Measurements from ENCODE around the gene ANKRD13A. TPM values are rescaled to one million over a fixed set of nuclear protein-coding genes. Genes with fewer than 3 reads are reported as not detected.

Gene ANKRD13A
- total RNA-seq, 1 experiment from 2014 or later = 19.9 TPM

GRCh38 chr12:109996483-109996853 is 2.8 kb upstream of the ANKRD13A start:
- Histone ChIP-seq H3K4me3 (replicated peaks in 1 of 2; ENCODE audit: low read depth in 1 of 2, low read length in 2 of 2) (peak overlapping the region; percentile 82 to 85), H3K9me3 (ENCODE audit: control insufficient read depth in 1 of 2, insufficient read depth in 1 of 2, low read depth in 1 of 2, low read length in 2 of 2) (no peaks in the 10 kb centered on the region), H3K27me3 (ENCODE audit: insufficient read depth, low read length) (no peaks in the 10 kb centered on the region), H4K20me1 (ENCODE audit: insufficient read depth) (no peaks in the 10 kb centered on the region), H2AFZ (ENCODE audit: low read depth, low read length, poor library complexity, severe bottlenecking) (peak overlapping the region; percentile 95), H3K4me2 (ENCODE audit: low read length) (peak overlapping the region; percentile 94), H3K9me2 (ENCODE audit: insufficient read depth) (no peaks in the 10 kb centered on the region), H3K9ac (ENCODE audit: low read length) (peak overlapping the region; percentile 66), H3K36me3 (ENCODE audit: control insufficient read depth in 1 of 2, insufficient read depth in 2 of 2, low read length in 2 of 2) (no peaks in the 10 kb centered on the region), H3K27ac (ENCODE audit: low read depth, low read length) (peak overlapping the region; percentile 68), H3K4me1 (ENCODE audit: control insufficient read depth in 1 of 2, insufficient read depth in 2 of 2, low read length in 2 of 2) (peaks cover 21 to 39% of the 10 kb centered on the region in 2 experiments), H3K79me2 (ENCODE audit: insufficient read depth, low read length) (peaks cover 42% of the 10 kb centered on the region)
- DNase-seq (ENCODE audit: low read depth, low spot score) = no peak
- peak; percentile 0; the same call in 1 of the 2 replicates for ATAC-seq
- intact Hi-C loops (cut with micrococcal nuclease) = no loop called here
- CTCF ChIA-PET = no interaction called here
- POLR2A ChIA-PET = no interaction called here
- RAD21 ChIA-PET (ENCODE audit: low non-redundant PET in 1 of 2, low total read pairs in 2 of 2, uncharacterized antibody in 2 of 2, unreplicated experiment in 2 of 2) = no interaction called here
- BruUV-seq (replicated peaks) = no TSS peak
- TF ChIP-seq ZNF274 (IDR thresholded peaks at IDR 0.05; ENCODE audit: low read depth, low read length) = no peak
- TF ChIP-seq MAX (IDR thresholded peaks at IDR 0.05) = no peak; the same call in 1 of the 2 replicates
- no peak for TF ChIP-seq SRF (IDR thresholded peaks at IDR 0.05; ENCODE audit: low read depth)
- TF ChIP-seq JUND (IDR thresholded peaks at IDR 0.05) = no peak
- no peak for TF ChIP-seq ZBTB33 (IDR thresholded peaks at IDR 0.05; ENCODE audit: extremely low read depth, insufficient replicate concordance, low read length)
- no peak for TF ChIP-seq TCF7L2 (IDR thresholded peaks at IDR 0.05; ENCODE audit: borderline replicate concordance, extremely low read depth, insufficient read depth, insufficient read length)
- TF ChIP-seq CBX3 (IDR thresholded peaks at IDR 0.05; ENCODE audit: low read depth) = peak; percentile 45; the same call in 1 of the 2 replicates
- no peak for TF ChIP-seq FOSL1 (IDR thresholded peaks at IDR 0.05; ENCODE audit: low read depth)
- TF ChIP-seq POLR2AphosphoS5 (IDR thresholded peaks at IDR 0.05; ENCODE audit: low read depth, low read length) = no peak
- TF ChIP-seq CEBPB (IDR thresholded peaks at IDR 0.05; ENCODE audit: low read depth) = no peak
- TF ChIP-seq SP1 (IDR thresholded peaks at IDR 0.05; ENCODE audit: low read depth) = peak; percentile 27; the same call in 1 of the 2 replicates
- no peak for TF ChIP-seq EGR1 (IDR thresholded peaks at IDR 0.05; ENCODE audit: low read depth)
- no peak for TF ChIP-seq ATF3 (IDR thresholded peaks at IDR 0.05)
- TF ChIP-seq REST (IDR thresholded peaks at IDR 0.05; ENCODE audit: low read depth) = no peak
- TF ChIP-seq ZFX (IDR thresholded peaks at IDR 0.05) = no peak
- no peak for TF ChIP-seq YY1 (IDR thresholded peaks at IDR 0.05; ENCODE audit: extremely low read depth, insufficient replicate concordance, low read depth, low read length)
- no peak for TF ChIP-seq EZH2phosphoT487 (IDR thresholded peaks at IDR 0.05; ENCODE audit: borderline replicate concordance)
- peak; percentile 79; the same call in 1 of the 2 replicates for TF ChIP-seq SIN3A (IDR thresholded peaks at IDR 0.05; ENCODE audit: low read depth)
- TF ChIP-seq RAD21 (IDR thresholded peaks at IDR 0.05; ENCODE audit: low read depth) = no peak
- TF ChIP-seq POLR2A (IDR thresholded peaks at IDR 0.05; ENCODE audit: borderline replicate concordance, extremely low read depth, insufficient read depth, insufficient read length) = peak; percentile 50
- no peak for TF ChIP-seq ELF1 (IDR thresholded peaks at IDR 0.05; ENCODE audit: borderline replicate concordance, low read depth)
- TF ChIP-seq CTCF (IDR thresholded peaks at IDR 0.05 in 2 of 3, conservative IDR thresholded peaks at IDR 0.05 in 1 of 3; ENCODE audit: borderline replicate concordance in 1 of 3, insufficient read depth in 1 of 3, low read depth in 2 of 3, low read length in 2 of 3) = no peak
